Natural killer cell treated with Interleukin-12 subunit alpha and Interleukin-12 subunit beta and Interleukin-15 and Interleukin-18, amount 100 ng/mL, for 72 hours (primary cell): ENCODE data around the gene ZNF512. TPM values are rescaled to one million over a fixed set of nuclear protein-coding genes. Genes with fewer than 3 reads are reported as not detected.
"Not testable (repeated sequence)": the region's sequence is repeated elsewhere in the genome, so short reads cannot be mapped to it uniquely, and the experiment has no call there.

Experiments used
- ATAC-seq, 2 donors: fragments of 150-1000 bp; cut with Tn5 transposase in 1 of 2; sonication (Bioruptor Pico), chemical (Tn5 transposase) in 1 of 2; 2 replicates each; pipeline ENCODE4 v1.10.0; 2021
- DNase-seq: peaks from one replicate; pipeline ENCODE4 v3.0.0; 2022; ENCODE audit warnings: low spot score
- H3K27ac Mint-ChIP-seq, 2 donors: 1 replicate in 1 of 2; 2 replicates in 1 of 2; pipeline ENCODE4 v1.8.0; 2022; ENCODE audit warnings: mixed read lengths in 2 of 2, mild to moderate bottlenecking in 1 of 2, moderate library complexity in 1 of 2
- H3K27me3 Mint-ChIP-seq, 2 donors: 1 replicate in 1 of 2; 2 replicates in 1 of 2; pipeline ENCODE4 v1.8.0; 2022; ENCODE audit warnings: mixed read lengths in 2 of 2
- H3K36me3 Mint-ChIP-seq: one replicate; pipeline ENCODE4 v1.8.0; 2022; ENCODE audit warnings: mixed read lengths
- H3K4me1 Mint-ChIP-seq, 2 donors: 1 replicate in 1 of 2; 2 replicates in 1 of 2; pipeline ENCODE4 v1.8.0; 2022; ENCODE audit warnings: low read depth in 2 of 2, mixed read lengths in 2 of 2, mild to moderate bottlenecking in 1 of 2
- H3K4me3 Mint-ChIP-seq: one replicate; pipeline ENCODE4 v1.8.0; 2022; ENCODE audit warnings: mixed read lengths
- H3K9me3 Mint-ChIP-seq: 2 replicates; pipeline ENCODE4 v1.8.0; 2022; ENCODE audit warnings: mixed read lengths
- total RNA-seq, 2 donors: library from RNA; stranded (reverse); gene quantifications; one replicate each; pipeline ENCODE4 v1.2.3, GENCODE V29; 2022

The ZNF512 gene
- total RNA-seq, 2 donors from 2014 or later = 10.1 to 24.0 TPM

GRCh38 chr2:27594020-27594703, 11.3 kb downstream of the ZNF512 start:
- H3K9me3 Mint-ChIP-seq, H3K27ac Mint-ChIP-seq, DNase-seq, H3K27me3 Mint-ChIP-seq, ATAC-seq, H3K4me3 Mint-ChIP-seq: not testable (repeated sequence)
- Mint-ChIP-seq H3K4me1 (peaks cover 35 to 39% of the 10 kb centered on the region in 2 donors), H3K36me3 (peaks cover 37% of the 10 kb centered on the region)

GRCh38 chr2:27595412-27595811, 12.6 kb downstream of the ZNF512 start:
- not testable (repeated sequence) for H3K4me3 Mint-ChIP-seq, ATAC-seq, DNase-seq, H3K27me3 Mint-ChIP-seq, H3K9me3 Mint-ChIP-seq, H3K27ac Mint-ChIP-seq
- peaks cover 34% of the 10 kb centered on the region for H3K36me3 Mint-ChIP-seq
- peaks cover 28 to 40% of the 10 kb centered on the region in 2 donors for H3K4me1 Mint-ChIP-seq

- Mint-ChIP-seq H3K27me3 (no peaks in the 10 kb centered on the region), H3K36me3 (peaks cover 33% of the 10 kb centered on the region), H3K4me3 (no peak overlapping the region), H3K4me1 (peaks cover 25 to 32% of the 10 kb centered on the region in 2 donors), H3K27ac (no peak overlapping the region), H3K9me3 (no peaks in the 10 kb centered on the region)
- DNase-seq = no peak
- ATAC-seq = no peak
These were observed 13.8 kb downstream of the ZNF512 start for GRCh38 chr2:27596627-27597026.

- ATAC-seq (no peak), DNase-seq (no peak)
- Mint-ChIP-seq H3K4me3 (no peak overlapping the region), H3K9me3 (no peaks in the 10 kb centered on the region), H3K4me1 (peaks cover 0 to 3% of the 10 kb centered on the region in 2 donors), H3K27ac (no peak overlapping the region), H3K36me3 (peaks cover 30% of the 10 kb centered on the region), H3K27me3 (no peaks in the 10 kb centered on the region)
These were observed 23.8 kb downstream of the ZNF512 start for GRCh38 chr2:27606611-27607010.

GRCh38 chr2:27613985-27614384, 31.1 kb downstream of the ZNF512 start:
- ATAC-seq (no peak), DNase-seq (no peak)
- Mint-ChIP-seq H3K36me3 (peaks cover 31% of the 10 kb centered on the region), H3K27me3 (no peaks in the 10 kb centered on the region), H3K9me3 (no peaks in the 10 kb centered on the region), H3K4me1 (peaks cover 0 to 3% of the 10 kb centered on the region in 2 donors), H3K27ac (no peak overlapping the region), H3K4me3 (no peak overlapping the region)

GRCh38 chr2:27615316-27615715, 32.5 kb downstream of the ZNF512 start:
- Mint-ChIP-seq H3K4me1 (peaks cover 0 to 3% of the 10 kb centered on the region in 2 donors), H3K9me3 (no peaks in the 10 kb centered on the region), H3K36me3 (peaks cover 37% of the 10 kb centered on the region), H3K27me3 (no peaks in the 10 kb centered on the region), H3K27ac (peak overlapping the region in 1 of 2 donors; percentile 23), H3K4me3 (no peak overlapping the region)
- no peak for DNase-seq
- no peak for ATAC-seq

- peaks cover 42% of the 10 kb centered on the region for H3K36me3 Mint-ChIP-seq
- no peaks in the 10 kb centered on the region for H3K4me1 Mint-ChIP-seq
- no peak overlapping the region for H3K27ac Mint-ChIP-seq
- H3K27me3 Mint-ChIP-seq = no peaks in the 10 kb centered on the region
- H3K9me3 Mint-ChIP-seq = no peaks in the 10 kb centered on the region
- H3K4me3 Mint-ChIP-seq = no peak overlapping the region
- ATAC-seq (no peak), DNase-seq (no peak)
These were observed 38.7 kb downstream of the ZNF512 start for GRCh38 chr2:27621524-27621923.

GRCh38 chr2:27622921-27623384, 40.1 kb downstream of the ZNF512 start:
- Mint-ChIP-seq H3K4me1 (peaks cover 0 to 9% of the 10 kb centered on the region in 2 donors), H3K27ac (no peak overlapping the region), H3K4me3 (no peak overlapping the region), H3K27me3 (no peaks in the 10 kb centered on the region), H3K36me3 (peaks cover 33% of the 10 kb centered on the region), H3K9me3 (no peaks in the 10 kb centered on the region)
- ATAC-seq = no peak
- DNase-seq = no peak

GRCh38 chr2:27624943-27625342, 42.1 kb downstream of the ZNF512 start:
- no peaks in the 10 kb centered on the region for H3K9me3 Mint-ChIP-seq
- H3K4me3 Mint-ChIP-seq = no peak overlapping the region
- ATAC-seq (no peak), DNase-seq (no peak)
- peaks cover 23% of the 10 kb centered on the region for H3K36me3 Mint-ChIP-seq
- H3K27ac Mint-ChIP-seq = no peak overlapping the region
- peaks cover 0 to 9% of the 10 kb centered on the region in 2 donors for H3K4me1 Mint-ChIP-seq
- H3K27me3 Mint-ChIP-seq = no peaks in the 10 kb centered on the region

GRCh38 chr2:27626323-27626722, 43.5 kb downstream of the ZNF512 start:
- not testable (repeated sequence) for DNase-seq, ATAC-seq, H3K27ac Mint-ChIP-seq, H3K4me3 Mint-ChIP-seq, H3K27me3 Mint-ChIP-seq, H3K9me3 Mint-ChIP-seq
- peaks cover 13% of the 10 kb centered on the region for H3K36me3 Mint-ChIP-seq
- peaks cover 12 to 16% of the 10 kb centered on the region in 2 donors for H3K4me1 Mint-ChIP-seq

- peaks cover 19% of the 10 kb centered on the region for H3K36me3 Mint-ChIP-seq
- not testable (repeated sequence) for H3K4me3 Mint-ChIP-seq, H3K27me3 Mint-ChIP-seq, DNase-seq, ATAC-seq, H3K27ac Mint-ChIP-seq, H3K9me3 Mint-ChIP-seq
- peaks cover 12 to 16% of the 10 kb centered on the region in 2 donors for H3K4me1 Mint-ChIP-seq
These were observed 44.1 kb downstream of the ZNF512 start for GRCh38 chr2:27626921-27627320.

GRCh38 chr2:27627963-27628766, 45.3 kb downstream of the ZNF512 start:
- Mint-ChIP-seq H3K4me1 (peaks cover 12 to 16% of the 10 kb centered on the region in 2 donors), H3K27me3 (no peaks in the 10 kb centered on the region), H3K27ac (no peak overlapping the region), H3K9me3 (no peaks in the 10 kb centered on the region), H3K4me3 (no peak overlapping the region), H3K36me3 (peaks cover 15% of the 10 kb centered on the region)
- ATAC-seq = peak; percentile 27 to 37
- no peak for DNase-seq

GRCh38 chr2:27628767-27629709, 46.2 kb downstream of the ZNF512 start, which contains the start of the genes CCDC121 and GPN1:
TSS of gene CCDC121 (minus strand) at chr2:27629012. CDS start at chr2:27627799, 1,213 bp downstream.
TSS of gene GPN1 (plus strand) at chr2:27629050. CDS start at chr2:27629059, 9 bp downstream.
- no peaks in the 10 kb centered on the region for H3K9me3 Mint-ChIP-seq
- DNase-seq (peak; percentile 97), ATAC-seq (peak; percentile 100)
- H3K36me3 Mint-ChIP-seq = peaks cover 14% of the 10 kb centered on the region
- no peaks in the 10 kb centered on the region for H3K27me3 Mint-ChIP-seq
- H3K4me3 Mint-ChIP-seq = no peak within 1 kb of the TSS
- H3K4me1 Mint-ChIP-seq = peaks cover 12 to 16% of the 10 kb centered on the region in 2 donors
- H3K27ac Mint-ChIP-seq = no peak within 1 kb of the TSS
